IMR-90 (cell line): ENCODE measurements around the gene CXCL12. TPM values are rescaled to one million over a fixed set of nuclear protein-coding genes. Genes with fewer than 3 reads are reported as not detected.

Experiments used
- ATAC-seq: fragments of 200-7000 bp; cut with Tn5 transposase; 2 replicates; pipeline ENCODE4 v1.9.1; 2020; ENCODE audit warnings: low read depth, mild to moderate bottlenecking, moderate library complexity
- BruUV-seq: library from RNA; stranded (reverse); fragments of 400-500 nt; replicated peaks from 2 replicates; lab custom pipeline; 2021; lab: Mats Ljungman, UMichigan
- CTCF ChIA-PET: fragments of 300-600 bp; formaldehyde crosslinking; extraction: SDS; loops from one replicate; lab custom pipeline; 2021; ENCODE audit warnings: antibody characterized with exemption; lab: Yijun Ruan, JAX
- POLR2A ChIA-PET: fragments of 300-600 bp; sonication (Branson Sonifier 250); formaldehyde crosslinking; loops from one replicate; lab custom pipeline; 2022; ENCODE audit warnings: antibody characterized with exemption; ENCODE audit not compliant: unreplicated experiment; lab: Charles Lee
- DNase-seq: peaks from one replicate; pipeline ENCODE4 v3.0.0; 2013
- H2AFZ ChIP-seq: replicated peaks from 2 replicates; pipeline ENCODE3; 2013; ENCODE audit warnings: low read length, mild to moderate bottlenecking; ENCODE audit not compliant: poor library complexity
- H2AK5ac ChIP-seq: 2 replicates; pipeline ENCODE4 v1.6.1; 2013; ENCODE audit warnings: low read depth, low read length, inconsistent platforms
- H2AK9ac ChIP-seq: replicated peaks from 2 replicates; pipeline ENCODE3; 2013; ENCODE audit warnings: mild to moderate bottlenecking, low read depth, low read length, moderate library complexity; ENCODE audit not compliant: poor library complexity
- H2BK120ac ChIP-seq: 2 replicates; pipeline ENCODE4 v1.6.1; 2013; ENCODE audit warnings: low read depth, low read length, inconsistent platforms
- H2BK15ac ChIP-seq: 3 replicates; pipeline ENCODE4 v1.6.1; 2013; ENCODE audit warnings: low read depth, low read length, inconsistent platforms
- H2BK20ac ChIP-seq: 2 replicates; pipeline ENCODE4 v1.6.1; 2013; ENCODE audit warnings: low read depth, mild to moderate bottlenecking, inconsistent platforms, low read length, moderate library complexity
- H2BK5ac ChIP-seq: 2 replicates; pipeline ENCODE4 v1.6.1; 2013; ENCODE audit warnings: mild to moderate bottlenecking, low read depth, low read length, inconsistent platforms; ENCODE audit not compliant: poor library complexity, severe bottlenecking
- H3K14ac ChIP-seq: replicated peaks from 2 replicates; pipeline ENCODE4 v1.6.1; 2013; ENCODE audit warnings: low read depth, low read length, inconsistent platforms
- H3K18ac ChIP-seq: 2 replicates; pipeline ENCODE4 v1.6.1; 2013; ENCODE audit warnings: low read depth, low read length, control low read depth
- H3K23ac ChIP-seq: 2 replicates; pipeline ENCODE4 v1.6.1; 2013; ENCODE audit warnings: low read depth, low read length, inconsistent platforms
- H3K27ac ChIP-seq: 2 replicates; pipeline ENCODE4 v1.5.1; 2013; ENCODE audit warnings: mild to moderate bottlenecking, control low read depth, low read length; ENCODE audit not compliant: insufficient read depth
- H3K27me3 ChIP-seq: 2 replicates; pipeline ENCODE4 v1.6.1; 2013; ENCODE audit warnings: low read length; ENCODE audit not compliant: control insufficient read depth, insufficient read depth
- H3K36me3 ChIP-seq: 2 replicates; pipeline ENCODE4 v1.6.1; 2013; ENCODE audit warnings: low read length, mixed read lengths; ENCODE audit not compliant: control insufficient read depth, insufficient read depth
- H3K4ac ChIP-seq: 2 replicates; pipeline ENCODE4 v1.6.1; 2013; ENCODE audit warnings: low read depth, low read length, inconsistent platforms
- H3K4me1 ChIP-seq: 2 replicates; pipeline ENCODE4 v1.6.1; 2013; ENCODE audit warnings: low read length, mixed read lengths; ENCODE audit not compliant: control insufficient read depth, insufficient read depth
- H3K4me2 ChIP-seq: 2 replicates; pipeline ENCODE4 v1.6.1; 2013; ENCODE audit warnings: low read depth, mild to moderate bottlenecking, control low read depth, low read length, moderate library complexity
- H3K4me3 ChIP-seq: 2 replicates; pipeline ENCODE4 v1.5.1; 2013; ENCODE audit warnings: low read depth, mild to moderate bottlenecking, control low read depth, low read length, moderate library complexity; ENCODE audit not compliant: insufficient read depth
- H3K56ac ChIP-seq: 2 replicates; pipeline ENCODE4 v1.6.1; 2013; ENCODE audit warnings: low read length, inconsistent platforms; ENCODE audit not compliant: insufficient read depth; ENCODE audit errors: extremely low read depth
- H3K79me1 ChIP-seq, 2 experiments: 2 replicates each; pipeline ENCODE4 v1.6.1; 2013; ENCODE audit warnings: low read length in 2 of 2, inconsistent platforms in 1 of 2, low read depth in 1 of 2
- H3K9ac ChIP-seq: 2 replicates; pipeline ENCODE4 v1.6.1; 2013; ENCODE audit warnings: low read depth, low read length, control low read depth
- H3K9me1 ChIP-seq: 2 replicates; pipeline ENCODE4 v1.6.1; 2013; ENCODE audit warnings: low read length, inconsistent platforms; ENCODE audit not compliant: insufficient read depth
- H3K9me3 ChIP-seq: 2 replicates; pipeline ENCODE4 v1.6.1; 2013; ENCODE audit warnings: low read length; ENCODE audit not compliant: control insufficient read depth, insufficient read depth
- H4K20me1 ChIP-seq: 2 replicates; pipeline ENCODE4 v1.6.1; 2013; ENCODE audit warnings: low read length, inconsistent platforms; ENCODE audit not compliant: insufficient read depth
- H4K5ac ChIP-seq: 2 replicates; pipeline ENCODE4 v1.6.1; 2013; ENCODE audit warnings: mild to moderate bottlenecking, low read depth, low read length, control low read depth
- H4K8ac ChIP-seq, 2 experiments: 2 replicates each; pipeline ENCODE4 v1.6.1; 2013; ENCODE audit warnings: low read depth in 2 of 2, low read length in 2 of 2, control low read depth in 1 of 2, inconsistent platforms in 1 of 2
- H4K91ac ChIP-seq: 2 replicates; pipeline ENCODE4 v1.6.1; 2013; ENCODE audit warnings: low read depth, low read length, inconsistent platforms; ENCODE audit not compliant: insufficient read depth
- CEBPB ChIP-seq: IDR thresholded peaks from 2 replicates; pipeline ENCODE4 v1.6.1; 2012; ENCODE audit warnings: low read depth, low read length, improper control_type of control experiment
- CHD1 ChIP-seq: IDR thresholded peaks from 2 replicates; pipeline ENCODE4 v1.6.1; 2012; ENCODE audit warnings: low read depth, low read length, improper control_type of control experiment
- FOS ChIP-seq: fragments of 150-350 bp; IDR thresholded peaks from 2 replicates; pipeline ENCODE4 v1.6.1; 2016; ENCODE audit warnings: low read depth, low read length
- RCOR1 ChIP-seq: IDR thresholded peaks from 2 replicates; pipeline ENCODE4 v1.6.1; 2012; ENCODE audit warnings: mild to moderate bottlenecking, low read length, improper control_type of control experiment; ENCODE audit not compliant: insufficient replicate concordance
- WGBS, 2 experiments: methylation state at CpG; one replicate each; pipeline versions ENCODE4 v1.1.5 to v1.1.7; 2013; ENCODE audit warnings: missing lambda C conversion rate in 2 of 2; ENCODE audit not compliant: insufficient read length in 1 of 2; ENCODE audit errors: extremely low coverage in 2 of 2; 5-methylcytosine and 5-hydroxymethylcytosine counted together
- dilution Hi-C: fragments of 300-500 bp; cut with HindIII; formaldehyde crosslinking; loops from one replicate; pipeline ENCODE4 v1.14.3; 2018; ENCODE audit warnings: low sequenced_read_pairs; ENCODE audit not compliant: unreplicated experiment
- in situ Hi-C: fragments of 300-500 bp; cut with MboI; formaldehyde crosslinking; loops from 3 replicates; pipeline ENCODE4 v1.14.3; 2019; ENCODE audit warnings: low sequenced_read_pairs, inconsistent platforms, mixed read lengths
- intact Hi-C: fragments of 100-400 bp; cut with micrococcal nuclease; formaldehyde crosslinking; loops from 2 replicates; pipeline ENCODE4 v1.10.0; 2022
- polyA plus RNA-seq, 3 experiments: library from polyadenylated mRNA; depleted of rRNA; stranded (reverse); fragments of >200 nt; gene quantifications; 2 replicates each; pipeline ENCODE4 v1.2.3, GENCODE V29; 2012; ENCODE audit warnings: low replicate concordance in 1 of 3
- total RNA-seq: library from RNA; depleted of rRNA; stranded (reverse); fragments of >200 nt; gene quantifications from 2 replicates; pipeline ENCODE4 v1.2.3, GENCODE V29; 2012
- TF ChIP-seq, protein P1 (sequence below): fragments of 150-350 bp; IDR thresholded peaks from 2 replicates; pipeline ENCODE4 v1.6.1; 2017; ENCODE audit warnings: mild to moderate bottlenecking, antibody characterized with exemption, low read length, low read depth

CXCL12 gene
- total and polyA plus RNA-seq, 2 of the 4 experiments (the other 2 are of a cell fraction), result 15.8 to 80.7 TPM

DNA sequence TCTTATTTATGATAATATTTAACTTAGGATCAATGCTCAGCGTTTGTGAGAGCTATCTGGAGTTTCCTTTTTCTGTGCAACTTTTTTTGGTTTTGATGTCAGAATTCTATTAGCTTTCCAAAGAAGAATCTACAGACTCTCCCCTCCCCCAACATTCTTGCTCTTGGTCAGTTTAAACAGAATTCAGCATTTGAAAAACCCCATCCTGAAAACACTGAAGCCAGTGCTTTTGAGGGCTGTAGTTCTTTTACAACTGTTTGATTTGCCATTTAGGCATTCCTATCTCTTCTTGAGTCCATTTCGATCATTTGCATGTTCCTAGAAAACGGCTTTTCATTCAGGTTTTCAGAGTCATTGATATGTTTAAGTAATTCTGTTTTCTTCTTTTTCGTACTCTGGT, 15.6 kb upstream of the CXCL12 start:
- ChIA-PET CTCF (no interaction called here), POLR2A (no interaction called here)
- H3K9me1 ChIP-seq, result no peaks in the 10 kb centered on the region
- no peaks in the 10 kb centered on the region for H4K20me1 ChIP-seq
- H2AFZ ChIP-seq, result no peak overlapping the region
- H2BK15ac ChIP-seq, result no peak overlapping the region
- peaks cover 46% of the 10 kb centered on the region for H3K27me3 ChIP-seq
- dilution Hi-C loops (no loop called here), intact Hi-C loops (no loop called here), in situ Hi-C loops (no loop called here)
- H3K27ac ChIP-seq, result no peak overlapping the region
- no peak overlapping the region for H3K56ac ChIP-seq
- no peak overlapping the region for H2AK9ac ChIP-seq
- no peak overlapping the region for H3K4me2 ChIP-seq
- no peaks in the 10 kb centered on the region for H3K36me3 ChIP-seq
- no TSS peak for BruUV-seq
- TF ChIP-seq, protein P1, sequence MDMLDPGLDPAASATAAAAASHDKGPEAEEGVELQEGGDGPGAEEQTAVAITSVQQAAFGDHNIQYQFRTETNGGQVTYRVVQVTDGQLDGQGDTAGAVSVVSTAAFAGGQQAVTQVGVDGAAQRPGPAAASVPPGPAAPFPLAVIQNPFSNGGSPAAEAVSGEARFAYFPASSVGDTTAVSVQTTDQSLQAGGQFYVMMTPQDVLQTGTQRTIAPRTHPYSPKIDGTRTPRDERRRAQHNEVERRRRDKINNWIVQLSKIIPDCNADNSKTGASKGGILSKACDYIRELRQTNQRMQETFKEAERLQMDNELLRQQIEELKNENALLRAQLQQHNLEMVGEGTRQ, result no peak
- no peak for TF ChIP-seq RCOR1
- no peak for TF ChIP-seq CHD1
- TF ChIP-seq CEBPB, result no peak
- no peak for TF ChIP-seq FOS
- DNase-seq (no peak), ATAC-seq (no peak)
- H3K4ac ChIP-seq, result no peak overlapping the region
- no peak overlapping the region for H2AK5ac ChIP-seq
- no peak overlapping the region for H4K8ac ChIP-seq
- H3K23ac ChIP-seq, result no peak overlapping the region
- WGBS, 2 experiments, result no CpG with 5 or more reads among the region's 4 CpGs
- H3K18ac ChIP-seq, result no peak overlapping the region
- H4K91ac ChIP-seq, result no peak overlapping the region
- H3K4me3 ChIP-seq, result no peak overlapping the region
- H4K5ac ChIP-seq, result no peak overlapping the region
- no peak overlapping the region for H3K14ac ChIP-seq
- H3K4me1 ChIP-seq, result no peaks in the 10 kb centered on the region
- no peak overlapping the region for H2BK120ac ChIP-seq
- H2BK20ac ChIP-seq, result no peak overlapping the region
- H3K9ac ChIP-seq, result no peak overlapping the region
- H3K9me3 ChIP-seq, result no peaks in the 10 kb centered on the region
- H3K79me1 ChIP-seq, result no peaks in the 10 kb centered on the region
- H2BK5ac ChIP-seq, result no peak overlapping the region
